Epithelial cell of proximal tubule (primary cell): ENCODE measurements around the gene CORO1C. TPM values are rescaled to one million over a fixed set of nuclear protein-coding genes. Genes with fewer than 3 reads are reported as not detected.

ENCODE experiments used
- DNase-seq: peaks from one replicate; pipeline ENCODE4 v3.0.0-alpha.2; 2011; ENCODE audit warnings: low read depth
- H3K4me3 ChIP-seq: 2 replicates; pipeline ENCODE4 v1.5.1; 2011; ENCODE audit warnings: low read depth, mild to moderate bottlenecking, low read length
- CTCF ChIP-seq: conservative IDR thresholded peaks from 2 replicates; pipeline ENCODE4 v1.5.1; 2012; ENCODE audit warnings: low read depth, mild to moderate bottlenecking, low read length
- total RNA-seq: library from RNA; depleted of rRNA; stranded (reverse); fragments of >200 nt; gene quantifications from 2 replicates; pipeline ENCODE4 v1.2.3, GENCODE V29; 2015

The CORO1C gene
- total RNA-seq, 1 donor from 2014 or later = 157 TPM

GRCh38 chr12:108681317-108681716 is 50.0 kb downstream of the CORO1C start:
- TF ChIP-seq CTCF = no peak
- no peak for DNase-seq
- H3K4me3 ChIP-seq = no peak overlapping the region

- H3K4me3 ChIP-seq = no peak overlapping the region
- TF ChIP-seq CTCF = no peak
- DNase-seq = no peak
These were observed 52.1 kb downstream of the CORO1C start for GRCh38 chr12:108679106-108679681.

- no peak for DNase-seq
- TF ChIP-seq CTCF = no peak
- no peak overlapping the region for H3K4me3 ChIP-seq
These were observed 53.1 kb downstream of the CORO1C start for GRCh38 chr12:108678104-108678730.

- no peak overlapping the region for H3K4me3 ChIP-seq
- no peak for DNase-seq
- no peak for TF ChIP-seq CTCF
These were observed 53.9 kb downstream of the CORO1C start for GRCh38 chr12:108677381-108677780.

- no peak overlapping the region for H3K4me3 ChIP-seq
- no peak for TF ChIP-seq CTCF
- DNase-seq = no peak
These were observed 54.6 kb downstream of the CORO1C start for GRCh38 chr12:108676707-108677106.

- no peak for TF ChIP-seq CTCF
- no peak for DNase-seq
- no peak overlapping the region for H3K4me3 ChIP-seq
These were observed 55.5 kb downstream of the CORO1C start for GRCh38 chr12:108675792-108676191.

- TF ChIP-seq CTCF = no peak
- no peak overlapping the region for H3K4me3 ChIP-seq
- no peak for DNase-seq
These were observed 59.3 kb downstream of the CORO1C start for GRCh38 chr12:108672054-108672453.
